Thyroid gland (tissue), 4 donors: ENCODE measurements around the gene GNAI2. TPM values are rescaled to one million over a fixed set of nuclear protein-coding genes. Genes with fewer than 3 reads are reported as not detected.

Experiments used
- DNase-seq, 2 donors: peaks; one replicate each; pipeline ENCODE4 v3.0.0-alpha.2; 2019
- H3K27ac ChIP-seq, 3 donors: fragments of 200-600 bp; sonication (generic); 1 replicate in 2 of 3; 2 replicates in 1 of 3; pipeline ENCODE4 v1.5.1; 2016 to 2019; ENCODE audit warnings: mild to moderate bottlenecking in 1 of 3, moderate library complexity in 1 of 3
- H3K27me3 ChIP-seq: fragments of 200-600 bp; sonication (generic); one replicate; pipeline ENCODE4 v1.5.1; 2019
- H3K36me3 ChIP-seq, 2 donors: fragments of 200-600 bp; sonication (generic); one replicate each; pipeline ENCODE4 v1.5.1; 2016 to 2019
- H3K4me1 ChIP-seq, 2 donors: fragments of 200-600 bp; sonication (generic); one replicate each; pipeline ENCODE4 v1.5.1; 2017 to 2019
- H3K4me3 ChIP-seq, 3 donors: fragments of 200-600 bp; sonication (generic); replicated peaks in 1 of 3; 1 replicate in 2 of 3; 2 replicates in 1 of 3; pipeline ENCODE4 v1.5.1; 2016; ENCODE audit warnings: mild to moderate bottlenecking in 1 of 3
- H3K9me3 ChIP-seq: fragments of 200-600 bp; sonication (generic); one replicate; pipeline ENCODE4 v1.5.1; 2017
- POLR2A ChIP-seq, 2 donors: fragments of 450-650 bp; IDR thresholded peaks; one replicate each; pipeline ENCODE4 v1.6.1; 2017; ENCODE audit warnings: antibody characterized with exemption in 2 of 2, mild to moderate bottlenecking in 2 of 2, moderate library complexity in 1 of 2
- WGBS, 2 donors: methylation state at CpG; one replicate each; pipeline ENCODE4 v1.1.5; 2017; 5-methylcytosine and 5-hydroxymethylcytosine counted together
- intact Hi-C: fragments of 100-400 bp; cut with DNase I; formaldehyde crosslinking; loops from one replicate; pipeline ENCODE4 v1.15.1; 2023
- total RNA-seq, 4 donors: library from RNA; depleted of rRNA; stranded (reverse); fragments of >200 nt; gene quantifications; one replicate each; pipeline ENCODE4 v1.2.3, GENCODE V29; 2016
- TF ChIP-seq, protein P1 (sequence below), 6 experiments: fragments of 200-600 bp in 3 of 6; fragments of 450-650 bp in 3 of 6; sonication (generic) in 3 of 6; IDR thresholded peaks; one replicate each; pipeline ENCODE4 v1.5.1; 2016 to 2019; ENCODE audit warnings: antibody characterized with exemption in 6 of 6, mild to moderate bottlenecking in 2 of 6, inconsistent platforms in 1 of 6, moderate library complexity in 1 of 6

Gene GNAI2
- total RNA-seq, 4 donors from 2014 or later: 111 to 171 (median 142) TPM

DNA sequence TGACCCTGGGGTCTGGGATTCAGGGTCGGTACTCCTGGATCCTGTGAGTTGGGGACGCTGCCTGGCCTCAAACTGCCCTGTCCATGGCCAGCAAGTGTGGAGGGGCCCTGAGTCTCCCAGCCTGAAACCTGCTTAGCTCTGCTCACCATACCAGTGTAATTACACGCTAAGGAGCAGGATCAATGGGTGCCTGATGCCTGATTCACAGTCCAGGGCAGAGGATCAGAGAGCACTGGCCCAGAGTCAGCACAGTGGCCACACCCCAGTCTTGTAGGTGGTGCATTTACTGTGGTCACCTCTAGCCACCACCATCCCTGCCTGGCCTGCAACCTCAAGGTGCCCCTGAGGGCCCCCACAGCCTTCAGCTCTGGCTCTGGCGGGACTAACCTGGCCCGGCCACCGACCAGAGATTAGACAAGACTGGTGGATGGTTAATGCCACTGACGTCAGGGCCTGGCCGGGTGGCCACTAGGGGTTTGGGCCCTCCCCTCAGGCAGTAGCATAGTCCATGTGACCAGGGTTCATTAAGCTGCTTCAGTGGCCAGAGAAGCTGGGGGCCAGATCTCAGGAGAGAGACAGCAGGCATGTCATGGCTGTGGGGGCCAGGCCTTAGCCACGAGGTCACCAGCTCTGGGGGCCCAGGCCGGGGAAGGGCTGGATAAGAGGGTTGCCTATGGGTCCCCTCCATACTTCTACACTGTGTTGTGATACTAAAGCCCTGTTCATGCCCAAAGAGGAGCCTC, 34.3 kb upstream of the GNAI2 start:
- intact Hi-C loops: no loop called here
- 74 to 82% methylated on average over 6 to 8 of the region's 10 CpGs for WGBS, 2 donors
- H3K27me3 ChIP-seq: no peaks in the 10 kb centered on the region

DNA sequence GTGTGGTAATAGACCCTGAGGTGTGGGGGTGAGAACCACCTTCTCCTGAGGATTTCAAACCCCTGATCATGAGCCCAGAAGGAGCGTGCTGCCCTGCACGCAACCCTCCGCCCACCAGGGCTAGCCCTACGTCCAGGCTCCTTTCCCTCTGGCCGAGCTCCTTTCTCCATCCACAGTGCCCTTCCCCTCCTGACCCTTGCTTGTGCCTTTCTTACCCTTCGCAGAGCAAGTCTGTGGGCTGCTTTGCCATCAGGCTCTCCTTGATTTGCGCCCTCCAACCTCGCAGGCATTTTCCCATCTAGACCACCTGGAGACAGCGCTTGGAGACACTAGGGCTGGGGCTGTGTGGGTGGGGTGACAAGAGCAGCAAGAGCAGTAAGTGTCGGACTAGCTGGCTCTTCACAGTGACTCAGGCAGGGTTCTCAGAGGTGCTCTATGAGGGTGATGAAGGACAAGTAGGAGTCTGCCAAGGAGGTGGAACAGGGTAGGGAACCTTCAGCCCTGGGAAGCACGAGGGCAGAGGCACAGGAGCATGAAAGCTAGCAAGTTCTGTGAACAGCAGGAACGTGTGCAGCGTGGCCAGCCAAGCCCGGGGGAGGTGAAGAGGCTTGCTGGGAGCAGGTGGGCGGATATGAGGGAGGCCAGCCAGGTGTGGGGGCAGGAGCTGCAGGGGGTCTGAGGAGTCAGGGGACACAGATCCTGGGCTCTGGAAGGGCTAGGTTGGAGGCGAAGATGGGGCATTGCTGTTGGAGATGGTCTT, 33.5 kb upstream of the GNAI2 start:
- H3K4me3 ChIP-seq: no peak overlapping the region
- no peak overlapping the region for H3K27ac ChIP-seq
- no peaks in the 10 kb centered on the region for H3K36me3 ChIP-seq
- H3K9me3 ChIP-seq: no peaks in the 10 kb centered on the region
- intact Hi-C loops: no loop called here
- no peak for DNase-seq
- WGBS, 2 donors: 81% methylated on average over 16 of the region's 16 CpGs
- TF ChIP-seq, protein P1, sequence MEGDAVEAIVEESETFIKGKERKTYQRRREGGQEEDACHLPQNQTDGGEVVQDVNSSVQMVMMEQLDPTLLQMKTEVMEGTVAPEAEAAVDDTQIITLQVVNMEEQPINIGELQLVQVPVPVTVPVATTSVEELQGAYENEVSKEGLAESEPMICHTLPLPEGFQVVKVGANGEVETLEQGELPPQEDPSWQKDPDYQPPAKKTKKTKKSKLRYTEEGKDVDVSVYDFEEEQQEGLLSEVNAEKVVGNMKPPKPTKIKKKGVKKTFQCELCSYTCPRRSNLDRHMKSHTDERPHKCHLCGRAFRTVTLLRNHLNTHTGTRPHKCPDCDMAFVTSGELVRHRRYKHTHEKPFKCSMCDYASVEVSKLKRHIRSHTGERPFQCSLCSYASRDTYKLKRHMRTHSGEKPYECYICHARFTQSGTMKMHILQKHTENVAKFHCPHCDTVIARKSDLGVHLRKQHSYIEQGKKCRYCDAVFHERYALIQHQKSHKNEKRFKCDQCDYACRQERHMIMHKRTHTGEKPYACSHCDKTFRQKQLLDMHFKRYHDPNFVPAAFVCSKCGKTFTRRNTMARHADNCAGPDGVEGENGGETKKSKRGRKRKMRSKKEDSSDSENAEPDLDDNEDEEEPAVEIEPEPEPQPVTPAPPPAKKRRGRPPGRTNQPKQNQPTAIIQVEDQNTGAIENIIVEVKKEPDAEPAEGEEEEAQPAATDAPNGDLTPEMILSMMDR (IDR thresholded peaks at IDR 0.05): no peak
- no peak for TF ChIP-seq POLR2A (IDR thresholded peaks at IDR 0.05)
- peaks cover 15 to 23% of the 10 kb centered on the region in 2 donors for H3K4me1 ChIP-seq
- no peaks in the 10 kb centered on the region for H3K27me3 ChIP-seq

More for the DNA sequence above, 34.3 kb upstream of the GNAI2 start:
- Histone ChIP-seq H3K9me3 (no peaks in the 10 kb centered on the region), H3K4me1 (peaks cover 15 to 19% of the 10 kb centered on the region in 2 donors), H3K27ac (no peak overlapping the region), H3K4me3 (no peak overlapping the region), H3K36me3 (no peaks in the 10 kb centered on the region)
- no peak for DNase-seq
- TF ChIP-seq, protein P1 (IDR thresholded peaks at IDR 0.05): no peak
- no peak for TF ChIP-seq POLR2A (IDR thresholded peaks at IDR 0.05)

DNA sequence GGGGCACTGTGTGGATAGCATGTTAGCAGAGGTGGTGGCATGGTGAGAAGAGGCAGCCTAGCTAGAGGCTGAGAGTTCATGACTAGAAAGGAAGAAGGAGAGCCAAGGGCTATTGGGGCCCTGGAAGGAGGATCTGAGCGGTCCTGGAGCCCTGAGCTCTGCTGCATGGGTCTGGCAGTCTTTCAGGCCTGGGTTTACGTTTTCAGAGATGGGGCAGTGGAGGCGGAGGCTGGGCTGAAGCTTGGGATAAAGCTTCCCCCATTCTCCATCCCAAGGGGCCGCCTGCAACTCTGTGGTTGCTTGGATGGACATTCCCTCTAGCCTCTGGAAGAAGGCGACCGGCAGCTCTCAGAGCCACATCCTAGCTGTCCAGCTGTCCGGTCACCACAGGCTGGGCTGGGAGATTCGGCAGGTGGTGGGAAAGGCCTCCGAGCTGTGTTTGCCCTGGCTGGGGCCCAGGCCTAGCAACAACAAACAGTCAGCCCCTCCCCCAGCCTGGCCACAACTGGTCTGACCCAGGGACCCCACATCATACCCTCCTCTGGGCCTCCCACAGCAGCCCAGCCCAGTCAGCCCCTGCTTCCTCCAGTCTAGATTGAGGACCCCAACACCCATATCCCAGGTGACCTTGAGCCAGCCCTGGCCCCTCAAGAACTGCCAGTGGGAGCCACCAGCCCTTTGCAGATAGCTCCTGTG, 32.7 kb upstream of the GNAI2 start:
- Histone ChIP-seq H3K4me3 (no peak overlapping the region), H3K27ac (no peak overlapping the region), H3K4me1 (peaks cover 15 to 23% of the 10 kb centered on the region in 2 donors), H3K36me3 (no peaks in the 10 kb centered on the region), H3K27me3 (no peaks in the 10 kb centered on the region), H3K9me3 (no peaks in the 10 kb centered on the region)
- WGBS, 2 donors: 82 to 90% methylated on average over 6 to 7 of the region's 9 CpGs
- TF ChIP-seq POLR2A (IDR thresholded peaks at IDR 0.05): no peak
- TF ChIP-seq, protein P1 (IDR thresholded peaks at IDR 0.05): no peak
- intact Hi-C loops: no loop called here
- DNase-seq: no peak

DNA sequence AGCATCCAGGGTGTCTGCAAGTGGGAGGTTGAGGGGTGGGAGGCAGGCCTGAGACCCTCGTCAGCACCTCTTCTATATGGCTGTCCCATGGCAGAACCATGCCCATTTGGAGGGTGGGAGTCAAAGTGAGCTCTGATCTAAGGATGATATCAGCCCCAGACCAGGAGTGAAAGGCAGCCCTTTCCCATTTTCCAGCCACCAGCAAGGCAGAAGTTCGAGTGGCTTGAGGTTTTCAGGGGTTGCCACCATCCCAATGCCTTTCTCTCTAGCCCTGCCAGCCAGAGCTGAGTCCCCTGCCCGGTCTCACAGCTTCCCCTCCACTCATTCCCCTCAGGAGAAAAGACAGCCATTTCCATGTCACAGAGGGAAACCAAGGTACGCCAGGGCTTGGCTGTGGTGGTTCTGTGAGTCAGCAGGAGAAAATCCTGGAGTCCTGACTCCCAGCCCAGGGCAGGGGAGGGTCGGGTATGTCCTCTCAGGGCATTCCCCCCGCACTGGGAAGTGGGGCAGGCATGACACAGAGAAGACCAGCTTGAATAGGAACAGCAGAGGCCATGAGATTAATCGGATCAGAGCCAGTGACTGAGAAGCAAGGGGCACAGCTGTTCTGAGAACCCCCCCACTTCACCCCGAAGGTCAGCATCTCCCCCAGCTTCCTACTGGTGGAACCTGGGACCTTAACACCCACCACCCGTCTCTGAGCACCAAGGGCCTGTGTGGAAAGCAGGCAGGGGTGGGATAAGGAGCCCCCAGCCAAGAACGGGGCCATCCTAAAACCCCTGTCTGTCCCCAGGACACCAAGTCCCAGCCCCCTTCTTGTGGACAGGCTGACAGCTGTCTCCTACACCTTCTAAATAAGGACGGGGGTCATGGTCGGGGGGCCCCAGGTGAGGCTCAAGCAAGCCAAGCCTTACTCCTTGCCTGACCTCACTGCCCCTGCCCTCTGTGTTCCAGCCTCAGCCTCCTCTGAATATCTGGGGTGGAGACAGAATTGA, 31.9 kb upstream of the GNAI2 start:
- H3K36me3 ChIP-seq: no peaks in the 10 kb centered on the region
- intact Hi-C loops: no loop called here
- no peak overlapping the region for H3K4me3 ChIP-seq
- DNase-seq: no peak
- H3K27me3 ChIP-seq: no peaks in the 10 kb centered on the region
- TF ChIP-seq, protein P1 (IDR thresholded peaks at IDR 0.05): no peak
- TF ChIP-seq POLR2A (IDR thresholded peaks at IDR 0.05): no peak
- 74 to 79% methylated on average over 11 to 12 of the region's 12 CpGs for WGBS, 2 donors
- H3K27ac ChIP-seq: no peak overlapping the region
- peaks cover 15 to 23% of the 10 kb centered on the region in 2 donors for H3K4me1 ChIP-seq
- H3K9me3 ChIP-seq: no peaks in the 10 kb centered on the region
